GM18873 (cell line): Measurements from ENCODE around the gene PSAT1.
A peak's percentile ranks its signal among the peaks of the same experiment; 100 is the strongest.
"Not testable (repeated sequence)": the region's sequence is repeated elsewhere in the genome, so short reads cannot be mapped to it uniquely, and the experiment has no call there.

Source experiments
- ATAC-seq: cut with Tn5 transposase; IDR thresholded peaks from one replicate; pipeline ENCODE4 v1.9.1; 2021; ENCODE audit warnings: mild to moderate bottlenecking, moderate library complexity, moderate number of reproducible peaks; ENCODE audit not compliant: unreplicated experiment, low FRiP score

PSAT1 gene

DNA sequence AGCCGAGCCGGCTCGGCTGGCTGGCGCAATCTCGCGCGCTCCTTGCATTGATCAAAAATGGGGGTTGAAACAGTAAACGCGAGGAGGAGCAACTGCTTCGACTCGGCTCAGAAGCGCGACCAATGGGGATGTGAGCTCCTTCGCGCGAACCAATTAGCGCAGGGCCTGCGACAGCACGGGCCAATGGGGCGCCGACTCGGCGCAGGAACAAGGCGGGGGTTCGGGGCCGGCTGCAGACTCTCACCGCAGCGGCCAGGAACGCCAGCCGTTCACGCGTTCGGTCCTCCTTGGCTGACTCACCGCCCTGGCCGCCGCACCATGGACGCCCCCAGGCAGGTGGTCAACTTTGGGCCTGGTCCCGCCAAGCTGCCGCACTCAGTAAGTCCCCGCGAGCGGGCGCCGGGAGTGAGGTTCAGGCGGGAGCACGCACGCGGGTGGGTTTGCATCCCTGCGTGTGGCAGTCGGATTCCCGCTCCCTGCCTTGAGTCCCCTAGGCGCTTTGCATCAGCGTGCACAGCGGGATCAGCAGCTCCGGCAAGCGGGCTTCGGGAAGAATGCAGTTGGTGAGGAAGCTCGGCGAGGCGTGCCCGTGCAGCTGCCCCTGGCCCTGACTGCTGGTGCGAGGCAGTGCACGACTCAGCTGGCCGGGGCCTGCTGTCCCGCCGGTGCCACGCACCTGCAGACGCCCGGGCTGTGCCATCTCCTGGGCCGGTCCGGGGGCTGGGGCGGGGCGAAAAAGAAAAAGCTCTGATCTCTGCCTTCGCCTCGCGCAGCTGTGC is at the start of gene PSAT1:
TSS of gene PSAT1 (plus strand) at position 233 of the 779 bp plus-strand sequence. CDS start at position 319, 86 bp downstream.
- ATAC-seq: peak; percentile 97

DNA sequence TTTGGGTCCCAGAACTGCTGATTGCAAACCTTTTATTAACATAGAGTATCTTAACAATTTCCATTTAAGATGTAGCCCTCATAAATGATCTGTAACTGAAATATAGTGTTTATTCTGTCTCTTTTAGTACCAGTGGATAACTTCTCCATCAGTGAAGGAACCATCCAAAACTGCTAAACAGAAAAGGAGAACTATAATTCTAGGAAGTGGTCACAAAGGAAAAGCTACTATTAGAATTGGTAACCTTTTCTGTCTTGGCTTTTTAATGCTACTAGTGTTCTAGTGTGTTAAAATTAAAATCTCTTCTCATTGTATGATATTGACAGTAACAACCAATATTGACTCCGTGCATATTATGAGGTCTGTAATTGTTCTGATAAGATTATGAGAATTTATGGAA is 48.3 kb upstream of the PSAT1 start:
- ATAC-seq: no peak

DNA sequence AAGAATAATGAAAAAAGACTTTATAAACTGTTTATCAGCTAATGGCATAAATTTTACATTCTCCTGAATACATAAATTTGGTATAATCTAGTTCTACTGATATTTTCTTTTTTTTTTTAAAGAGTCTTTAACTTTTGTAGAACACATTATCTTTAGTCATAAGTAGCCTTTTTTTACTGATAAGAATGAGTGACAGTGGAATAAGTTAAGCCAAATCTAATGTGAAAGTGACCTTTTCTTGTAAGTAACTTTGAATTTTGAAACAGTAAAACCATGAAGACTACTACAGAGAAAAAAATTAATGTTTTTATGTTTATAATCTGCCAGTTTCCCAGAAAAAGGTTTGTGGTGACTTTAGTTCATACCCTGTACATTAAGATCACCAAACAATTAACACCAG is 47.4 kb upstream of the PSAT1 start:
- ATAC-seq: no peak

DNA sequence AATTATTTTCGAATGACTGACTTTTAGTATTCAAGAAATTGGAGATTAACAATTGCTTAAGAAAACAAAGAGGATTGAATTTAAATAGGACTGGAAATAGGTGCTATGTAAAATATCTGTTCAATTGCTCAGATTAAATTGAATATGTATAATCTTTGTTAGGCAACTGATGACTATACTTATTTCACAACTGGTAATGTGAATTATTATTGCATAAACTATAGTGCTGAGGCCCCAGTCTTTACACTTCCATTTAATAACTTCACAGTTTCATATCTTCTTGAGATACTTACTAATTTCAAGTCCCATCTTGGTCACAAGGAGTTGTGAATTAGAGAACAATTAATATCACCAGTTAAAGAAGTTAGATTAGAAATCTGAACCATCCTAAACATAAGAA is 44.3 kb upstream of the PSAT1 start:
- ATAC-seq: no peak

DNA sequence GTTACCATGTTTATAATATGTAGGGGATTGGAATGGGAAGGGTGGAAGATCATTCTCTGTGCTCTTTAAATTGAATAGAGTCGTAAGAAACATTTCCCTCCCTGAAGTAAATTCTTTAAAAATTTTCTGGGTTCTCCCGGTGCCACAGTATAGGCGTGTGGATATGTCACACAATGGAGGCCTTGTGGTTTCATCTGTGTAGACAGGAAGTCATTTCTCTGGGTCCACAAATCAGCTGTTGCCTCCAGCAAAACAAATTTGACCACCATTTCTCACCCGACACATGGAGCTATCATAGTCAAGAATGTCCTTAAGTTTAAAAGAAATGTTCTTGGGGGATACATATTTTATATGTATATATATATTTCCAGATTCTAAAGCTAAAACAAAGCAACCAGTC is 43.6 kb upstream of the PSAT1 start:
- no peak for ATAC-seq

DNA sequence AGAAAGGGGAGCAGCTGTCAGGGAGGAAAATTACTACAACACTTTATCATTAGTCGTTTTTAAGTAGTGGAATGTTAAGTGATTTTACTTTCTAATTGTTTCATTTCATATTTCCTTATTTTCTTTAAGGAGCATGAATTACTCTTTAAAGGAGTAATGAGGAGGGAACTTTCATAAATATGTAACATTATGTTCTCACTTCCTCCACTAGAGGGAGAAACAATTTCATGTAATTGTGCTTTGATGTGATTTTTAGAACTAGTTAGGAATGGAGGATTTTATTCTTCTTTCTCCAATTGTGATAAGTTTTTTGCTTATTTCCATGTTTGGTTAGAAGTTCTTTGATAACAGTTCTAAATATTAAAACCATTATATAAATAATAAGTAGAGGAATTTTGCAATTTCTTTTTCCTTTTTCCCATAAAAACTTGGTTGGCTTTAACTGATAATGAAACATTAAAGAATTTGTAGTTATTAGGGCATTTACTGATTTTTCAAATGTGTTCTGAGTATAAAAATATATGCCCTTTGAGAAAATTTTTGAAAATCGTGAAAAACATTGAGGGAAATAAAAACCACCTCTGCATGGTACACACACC is 35.4 kb upstream of the PSAT1 start:
- no peak for ATAC-seq

DNA sequence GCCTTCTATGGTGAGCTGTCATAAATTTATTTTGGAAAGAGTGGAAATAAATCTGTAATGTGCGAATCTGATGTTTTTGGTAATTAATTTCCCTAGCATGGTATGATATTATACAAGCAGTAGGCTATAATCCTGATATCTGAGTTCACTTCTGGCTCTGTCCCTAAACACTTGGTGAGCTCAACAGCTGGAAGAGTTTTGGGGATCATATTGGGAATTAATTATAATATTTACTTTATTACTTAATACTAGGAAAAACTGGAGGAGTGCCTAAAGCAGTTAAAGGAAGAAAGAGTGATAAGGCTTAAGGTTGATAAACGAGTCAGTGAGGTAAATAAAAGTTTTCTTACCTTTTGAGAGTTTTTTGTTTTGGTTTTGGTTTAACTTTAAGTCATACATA is 34.3 kb upstream of the PSAT1 start:
- ATAC-seq: no peak

DNA sequence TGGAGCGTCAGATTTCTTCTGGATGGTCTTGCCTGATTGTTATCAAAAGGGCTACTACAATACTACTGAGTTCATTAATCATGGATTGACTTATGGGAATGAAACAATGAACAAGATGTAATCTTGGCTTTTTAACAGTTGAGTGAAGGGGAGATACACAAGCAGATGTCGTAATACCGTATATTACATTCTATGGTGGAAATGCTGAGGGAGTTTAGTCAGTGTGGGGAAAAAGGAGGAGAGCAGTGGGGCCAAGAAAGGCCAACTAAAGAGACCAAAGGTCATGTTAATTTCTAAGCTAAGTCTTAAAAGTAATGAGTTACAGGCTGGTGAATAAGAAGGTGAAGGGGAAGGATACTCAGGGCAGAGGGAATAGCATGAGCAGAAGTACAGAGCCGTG is 29.0 kb upstream of the PSAT1 start:
- no peak for ATAC-seq

DNA sequence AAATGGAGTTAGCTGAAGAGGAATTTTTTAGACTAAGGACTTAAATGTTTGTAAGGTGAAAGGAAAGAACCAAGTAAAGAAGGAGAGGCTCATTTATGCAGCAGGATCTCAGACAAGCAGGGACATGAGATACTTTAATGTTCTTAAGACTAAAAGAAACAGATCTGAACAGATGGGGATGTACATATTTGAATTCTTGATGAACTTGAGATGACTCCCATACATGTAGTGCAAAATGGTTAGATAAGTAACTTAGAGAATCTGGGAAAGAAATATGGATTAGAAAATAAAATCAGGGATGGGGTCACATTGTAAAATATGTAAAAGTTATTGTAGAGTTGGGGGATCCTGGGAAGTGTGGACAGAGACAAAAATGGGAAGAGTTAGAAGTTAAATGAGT is 27.1 kb upstream of the PSAT1 start:
- no peak for ATAC-seq

DNA sequence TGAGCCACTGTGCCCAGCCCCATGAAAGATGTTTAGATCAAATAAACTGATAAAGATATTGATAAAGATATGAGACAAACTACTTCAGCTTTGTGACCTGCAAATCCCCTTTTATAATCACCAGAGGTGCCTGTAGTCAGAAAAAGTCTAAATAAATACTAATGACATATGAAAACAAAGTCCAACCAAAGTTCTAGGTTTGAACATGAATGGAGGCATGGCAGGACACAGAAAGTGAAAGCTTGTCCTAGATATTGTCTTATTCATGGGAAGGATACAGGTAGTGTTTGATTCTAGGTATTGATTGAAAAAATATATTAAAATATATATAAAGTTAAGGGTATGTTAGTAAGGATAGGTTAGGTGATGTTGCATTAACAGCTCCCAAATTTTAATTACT is 24.6 kb upstream of the PSAT1 start:
- ATAC-seq: no peak

DNA sequence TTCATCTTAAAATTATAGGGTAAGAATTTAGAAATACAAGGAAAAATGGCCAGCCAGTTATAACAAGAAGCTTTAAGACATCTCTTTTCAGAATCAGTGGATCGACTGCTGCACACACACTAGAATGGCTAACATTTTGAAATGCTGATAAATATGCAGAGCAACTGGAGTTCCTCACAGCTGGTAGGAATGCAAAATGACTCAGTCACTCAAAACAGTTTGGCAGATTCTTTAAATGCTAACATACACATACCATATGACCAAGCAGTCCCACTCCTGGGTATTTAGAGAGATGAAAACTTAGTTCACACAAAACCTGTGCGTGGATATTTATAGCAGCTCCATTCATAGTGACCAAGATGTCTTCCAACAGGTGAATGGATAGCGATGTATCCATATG is 23.2 kb upstream of the PSAT1 start:
- no peak for ATAC-seq

DNA sequence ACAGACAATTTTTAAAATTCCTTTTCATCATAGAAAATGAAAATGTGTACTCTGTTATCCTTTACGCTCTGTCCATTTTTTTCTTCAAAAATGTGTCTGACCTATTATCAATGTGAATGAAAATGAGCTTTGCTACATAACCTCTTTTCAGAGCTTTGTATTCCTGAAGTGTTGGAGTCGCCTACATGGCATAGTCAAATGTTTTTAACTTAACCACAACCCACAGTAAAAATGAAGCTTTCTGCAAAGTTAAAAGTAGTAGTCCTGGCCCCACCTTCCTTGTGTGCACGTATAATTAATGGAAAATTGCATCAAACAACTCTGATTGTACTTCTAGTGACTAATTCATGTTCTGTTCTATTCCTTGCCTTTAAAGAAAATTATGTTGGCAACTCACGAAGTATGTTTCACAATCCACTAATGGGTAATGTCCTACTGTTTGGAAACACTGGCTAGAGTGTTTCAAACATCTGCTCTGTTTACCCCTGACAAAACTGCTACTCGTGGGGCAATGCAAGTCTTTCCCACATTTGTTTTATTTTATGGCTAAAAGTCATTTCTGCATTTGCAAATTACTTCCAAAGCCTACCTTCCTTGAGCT is 18.6 kb upstream of the PSAT1 start:
- ATAC-seq: no peak

DNA sequence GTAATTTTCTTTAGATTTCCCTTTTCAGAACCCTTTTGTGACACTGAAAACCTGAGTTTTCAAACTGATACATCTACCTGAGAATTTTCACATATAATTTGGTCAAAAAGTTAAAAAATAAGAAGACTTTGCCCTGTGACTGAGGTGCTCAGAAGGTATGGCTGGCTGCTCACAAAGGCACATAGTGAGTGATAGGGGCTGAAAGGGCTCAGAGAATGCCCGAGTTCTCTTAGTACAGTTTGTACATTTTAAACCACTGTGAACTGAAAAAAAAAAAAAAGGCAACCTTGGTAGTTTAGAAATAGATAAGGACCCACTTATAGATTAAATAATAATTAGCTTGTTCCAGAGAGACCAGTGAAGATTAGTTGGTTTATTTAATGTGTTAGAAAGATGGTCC is 18.1 kb upstream of the PSAT1 start:
- ATAC-seq: no peak

DNA sequence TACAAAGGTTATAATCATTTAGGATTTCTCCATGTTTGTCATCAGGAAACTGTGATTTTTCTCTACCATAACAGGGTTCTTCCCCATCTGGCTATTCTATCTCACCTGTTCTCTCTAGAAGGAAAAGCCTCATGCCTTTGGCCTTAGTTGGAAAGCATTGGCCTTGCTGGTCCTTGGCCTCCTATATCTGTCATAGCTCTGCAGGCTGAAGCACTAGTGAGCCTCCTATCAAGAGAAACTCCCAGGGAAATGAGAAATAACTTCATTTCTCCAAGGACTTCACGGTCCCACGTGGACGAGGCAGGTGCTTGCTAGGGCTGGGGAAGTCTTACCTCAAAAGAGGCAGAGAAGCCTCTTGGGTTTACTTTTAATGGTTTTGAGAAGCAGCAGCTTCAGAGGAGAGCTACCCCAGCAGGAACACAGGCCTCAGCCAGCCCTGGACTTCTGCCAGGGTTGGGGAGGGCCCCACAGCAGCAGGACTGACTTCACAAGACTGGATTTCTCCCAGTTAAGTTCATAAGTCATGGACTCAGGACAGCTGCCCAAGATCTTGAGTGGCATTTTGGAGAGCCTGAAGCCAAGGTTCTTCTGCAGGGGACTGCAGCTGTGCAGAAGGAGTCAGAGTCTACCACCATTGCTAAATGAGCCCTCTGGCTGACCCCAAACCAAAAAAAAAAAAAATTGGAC is 15.8 kb upstream of the PSAT1 start:
- no peak for ATAC-seq

DNA sequence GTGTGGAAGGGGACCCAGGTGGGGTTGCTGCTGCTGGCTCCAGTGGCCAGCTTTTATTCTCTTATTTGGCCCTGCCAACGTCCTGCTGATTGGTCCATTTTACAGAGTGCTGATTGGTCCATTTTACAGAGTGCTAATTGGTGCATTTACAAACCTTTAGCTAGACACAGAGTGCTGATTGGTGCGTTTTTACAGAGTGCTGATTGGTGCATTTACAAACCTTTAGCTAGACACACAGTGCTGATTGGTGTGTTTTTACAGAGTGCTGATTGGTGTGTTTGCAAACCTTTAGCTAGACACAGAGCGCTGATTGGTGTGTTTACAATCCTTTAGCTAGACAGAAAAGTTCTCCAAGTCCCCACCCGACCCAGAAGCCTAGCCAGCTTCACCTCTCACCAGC is 12.7 kb upstream of the PSAT1 start:
- ATAC-seq: not testable (repeated sequence)

DNA sequence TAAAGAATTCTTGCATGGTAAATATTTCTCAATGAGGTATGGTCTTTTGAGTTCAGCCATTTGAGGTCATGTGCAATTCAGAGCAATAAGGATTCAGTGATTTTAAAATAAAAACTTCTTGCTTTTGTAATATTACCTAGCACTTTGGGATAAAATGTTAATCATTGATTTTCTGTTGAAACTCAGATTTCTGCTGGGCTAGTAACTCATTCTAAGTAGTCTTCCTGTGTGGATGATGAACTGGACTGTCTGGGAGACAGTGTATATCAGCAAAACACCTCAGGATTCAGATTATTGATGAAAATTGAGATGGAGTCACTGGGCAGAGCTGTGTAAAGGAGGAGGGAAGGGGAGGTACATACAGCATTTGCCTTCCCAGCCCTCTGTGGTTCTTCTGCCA is 10.8 kb upstream of the PSAT1 start:
- ATAC-seq: no peak

DNA sequence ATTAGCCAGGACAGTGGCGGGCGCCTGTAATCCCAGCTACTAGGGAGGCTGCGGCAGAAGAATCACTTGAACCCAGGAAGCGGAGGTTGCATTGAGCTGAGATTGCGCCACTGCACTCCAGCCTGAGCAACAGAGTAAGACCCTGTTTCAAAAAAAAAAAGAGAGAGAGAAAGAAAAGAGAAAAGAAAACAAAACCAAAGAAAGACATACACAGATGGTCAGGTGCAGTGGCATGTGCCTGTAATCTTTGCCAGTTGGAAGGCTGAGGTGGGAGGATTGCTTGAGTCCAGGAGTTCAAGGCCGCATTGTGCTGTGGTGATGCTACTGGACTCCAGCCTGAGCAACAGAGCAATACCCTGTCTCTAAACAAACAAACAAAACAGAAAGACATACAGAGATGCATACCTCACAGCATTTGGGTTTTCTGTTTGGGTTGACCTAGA is 10.0 kb upstream of the PSAT1 start:
- no peak for ATAC-seq

DNA sequence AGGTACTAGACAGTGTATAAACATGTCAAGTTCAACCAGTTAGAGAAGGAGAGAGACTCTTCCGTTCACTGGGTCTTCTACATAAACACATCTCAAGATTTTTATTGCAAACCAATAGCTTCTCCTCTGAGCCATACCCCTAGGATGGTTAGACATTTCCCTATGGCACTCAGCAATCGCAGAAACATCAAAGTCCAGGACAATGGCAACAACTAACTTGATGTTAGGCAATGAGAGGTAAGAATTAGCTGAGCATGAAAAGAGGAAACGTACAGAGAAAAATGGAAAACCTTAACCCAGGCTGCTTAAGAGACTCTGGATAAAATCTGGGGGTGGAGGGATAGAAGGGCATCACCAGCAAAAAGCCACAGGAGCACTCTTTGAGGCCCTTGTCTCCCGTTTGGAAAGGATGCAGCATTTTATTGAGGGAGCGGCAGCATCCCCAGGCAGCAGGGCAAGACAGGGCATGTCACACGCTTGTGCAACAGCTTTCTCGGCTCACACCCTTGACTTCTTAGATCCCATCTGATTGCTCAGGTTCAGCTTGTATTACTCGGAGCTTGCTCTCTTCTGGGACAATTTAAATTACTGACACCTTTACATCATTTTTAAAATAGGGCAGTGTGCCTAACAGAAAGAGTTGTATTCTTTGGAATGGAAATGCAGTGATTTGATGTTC is 8.6 kb upstream of the PSAT1 start:
- ATAC-seq: no peak

DNA sequence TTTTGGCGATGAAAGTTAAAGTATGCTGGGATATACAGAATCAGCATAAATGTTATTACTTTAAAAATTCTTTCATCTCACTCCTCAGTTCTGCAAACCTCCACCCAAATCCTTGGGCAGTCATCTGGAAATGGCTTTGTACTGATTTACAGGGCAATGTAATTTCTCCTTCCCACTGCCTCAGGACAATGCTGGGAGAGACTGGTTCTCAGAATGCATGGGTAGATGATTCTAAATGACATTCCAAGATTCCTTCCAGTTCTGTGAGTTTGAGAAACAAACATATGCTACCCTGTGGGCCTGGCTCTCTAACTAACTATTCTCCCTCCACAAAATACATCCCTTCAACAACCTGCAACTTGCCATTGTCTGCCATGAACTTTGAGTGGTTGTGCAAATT is 7.5 kb upstream of the PSAT1 start:
- ATAC-seq: no peak

DNA sequence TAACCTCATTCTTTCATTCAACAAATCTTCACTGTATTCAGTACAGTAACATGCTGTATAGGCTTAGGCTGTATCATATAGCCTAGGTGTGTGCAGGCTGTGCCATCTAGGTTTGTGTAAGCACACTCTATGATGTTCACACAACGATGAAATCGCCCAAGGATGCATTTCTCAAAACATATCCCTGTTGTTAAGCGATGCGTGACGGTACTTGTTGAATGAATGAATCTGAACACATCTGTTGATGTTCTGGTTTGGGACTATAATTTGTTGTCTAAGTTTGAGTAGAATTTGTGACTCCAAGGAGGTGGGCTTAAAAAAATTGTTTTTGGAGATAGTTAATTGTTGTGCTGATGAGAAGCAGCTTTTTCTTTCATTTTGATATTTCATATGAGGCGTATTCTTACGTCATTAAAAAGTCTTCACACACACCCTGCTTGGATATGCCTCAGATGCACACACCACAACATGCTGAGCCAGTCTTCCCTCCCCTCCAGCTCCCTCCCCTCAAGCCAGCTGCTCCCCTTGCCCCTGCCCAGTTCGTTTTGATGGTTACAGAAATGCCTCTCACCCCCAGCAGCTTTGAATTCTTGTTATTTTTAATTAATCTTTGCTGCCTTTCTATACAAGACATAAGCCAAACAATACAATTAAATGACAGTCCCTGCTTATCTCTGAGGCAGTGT is 5.5 kb upstream of the PSAT1 start:
- ATAC-seq: no peak
